Thymus (tissue), 11 donors: Measurements from ENCODE around the gene PRKCH. TPM values are rescaled to one million over a fixed set of nuclear protein-coding genes. Genes with fewer than 3 reads are reported as not detected.
A peak's percentile ranks its signal among the peaks of the same experiment; 100 is the strongest.

Experiments
- DNase-seq, 9 donors: peaks; one replicate each; pipeline ENCODE4 v3.0.0-alpha.2; 2013; ENCODE audit warnings: low spot score in 9 of 9, low read depth in 6 of 9, missing footprints in 1 of 9
- H3K27ac ChIP-seq, 2 donors: one replicate each; pipeline ENCODE4 v1.5.1; 2013; ENCODE audit warnings: control low read depth in 1 of 2, low read depth in 1 of 2, low read length in 1 of 2, mild to moderate bottlenecking in 1 of 2, moderate library complexity in 1 of 2
- H3K27me3 ChIP-seq, 2 donors: one replicate each; pipeline ENCODE4 v1.5.1; 2013; ENCODE audit warnings: low read length in 1 of 2; ENCODE audit not compliant: control insufficient read depth in 2 of 2, insufficient read depth in 1 of 2
- H3K36me3 ChIP-seq, 2 donors: one replicate each; pipeline ENCODE4 v1.5.1; 2013; ENCODE audit warnings: low read length in 1 of 2, mild to moderate bottlenecking in 1 of 2, moderate library complexity in 1 of 2; ENCODE audit not compliant: control insufficient read depth in 2 of 2, insufficient read depth in 2 of 2
- H3K4me1 ChIP-seq, 2 donors: one replicate each; pipeline ENCODE4 v1.5.1; 2013; ENCODE audit warnings: low read length in 2 of 2; ENCODE audit not compliant: control insufficient read depth in 2 of 2, insufficient read depth in 2 of 2
- H3K4me3 ChIP-seq, 2 donors: one replicate each; pipeline ENCODE4 v1.5.1; 2013; ENCODE audit warnings: low read length in 2 of 2, control low read depth in 1 of 2, mild to moderate bottlenecking in 1 of 2
- H3K9me3 ChIP-seq, 2 donors: one replicate each; pipeline ENCODE4 v1.5.1; 2013; ENCODE audit warnings: low read length in 1 of 2, mild to moderate bottlenecking in 1 of 2; ENCODE audit not compliant: control insufficient read depth in 2 of 2, insufficient read depth in 1 of 2
- WGBS: extraction: QIAGEN DNeasy Blood & Tissue Kit; methylation state at CpG from one replicate; pipeline ENCODE4 v1.1.7; 2013; 5-methylcytosine and 5-hydroxymethylcytosine counted together
- polyA plus RNA-seq: library from polyadenylated mRNA; stranded (reverse); fragments of 200-250 nt; gene quantifications from one replicate; pipeline ENCODE4 v1.2.3, GENCODE V29; 2013
- total RNA-seq: library from RNA; stranded (reverse); fragments of 120-200 nt; gene quantifications from one replicate; pipeline ENCODE4 v1.2.4, GENCODE V29; 2013
- donor health status: healthy.

PRKCH gene
- total and polyA plus RNA-seq, 2 donors, result 73.5 to 81.8 TPM

DNA sequence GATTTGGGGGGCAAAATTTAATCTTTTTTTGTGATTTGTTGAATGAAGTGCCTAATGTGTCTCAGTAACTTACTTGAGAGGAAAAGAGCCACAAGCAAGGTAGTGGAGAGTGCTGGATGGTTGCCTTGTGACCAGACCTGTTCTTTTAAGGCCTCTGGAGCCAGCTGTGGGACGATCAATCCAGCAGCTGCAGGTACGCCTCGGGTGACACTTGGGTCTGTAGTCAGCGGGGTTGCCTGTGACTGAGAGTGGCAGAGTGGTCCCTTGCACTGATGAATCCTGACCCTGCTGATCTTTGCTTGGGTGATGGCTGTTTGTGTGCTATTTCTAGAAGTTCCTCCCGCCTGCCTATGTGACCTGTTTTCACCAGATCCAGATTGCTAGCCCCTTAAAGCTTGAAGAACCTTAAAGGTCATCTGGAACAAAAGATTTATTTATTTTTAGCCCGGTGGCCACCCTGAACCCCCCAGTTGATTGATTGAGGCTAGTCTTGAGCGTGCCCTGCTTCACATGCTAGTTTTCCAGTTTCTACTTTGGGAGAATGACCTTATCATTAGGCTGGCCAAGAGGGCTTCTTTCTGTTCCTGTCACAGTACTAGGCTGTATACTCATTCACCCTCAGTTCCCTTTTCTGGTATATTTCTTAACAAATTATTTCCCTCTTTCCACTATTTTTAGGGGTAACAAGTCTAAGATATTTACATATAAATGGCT lies 23.2 kb downstream of the PRKCH start:
- peaks cover 58 to 86% of the 10 kb centered on the region in 2 donors for H3K4me1 ChIP-seq
- 88% methylated on average over 7 of the region's 7 CpGs for WGBS
- H3K27ac ChIP-seq, result peak overlapping the region; percentile 68 to 85
- H3K9me3 ChIP-seq, result no peaks in the 10 kb centered on the region
- no peak for DNase-seq
- H3K36me3 ChIP-seq, result no peaks in the 10 kb centered on the region
- H3K27me3 ChIP-seq, result no peaks in the 10 kb centered on the region
- H3K4me3 ChIP-seq, result peak overlapping the region in 1 of 2 donors; percentile 11

DNA sequence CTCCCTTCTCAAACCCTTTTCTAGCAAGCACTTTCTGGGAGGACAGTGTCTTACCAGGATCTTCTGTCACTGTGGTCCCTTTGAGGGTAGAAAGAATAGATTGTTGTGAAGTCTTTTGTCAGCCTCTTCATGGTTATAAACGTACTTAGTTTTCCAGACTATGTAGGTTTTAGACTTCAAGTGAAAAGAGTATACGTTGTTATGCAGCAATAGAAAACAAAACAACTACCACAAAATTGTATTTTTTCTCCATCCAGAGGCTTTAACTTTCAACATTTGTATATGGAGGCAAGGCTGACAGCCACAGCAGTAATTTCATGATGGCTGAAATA lies 23.7 kb downstream of the PRKCH start:
- Histone ChIP-seq H3K27me3 (no peaks in the 10 kb centered on the region), H3K4me3 (no peak overlapping the region), H3K4me1 (peaks cover 57 to 86% of the 10 kb centered on the region in 2 donors), H3K27ac (peak overlapping the region; percentile 68 to 85), H3K9me3 (no peaks in the 10 kb centered on the region), H3K36me3 (no peaks in the 10 kb centered on the region)
- no peak for DNase-seq
- 39% methylated on average over 2 of the region's 2 CpGs for WGBS

DNA sequence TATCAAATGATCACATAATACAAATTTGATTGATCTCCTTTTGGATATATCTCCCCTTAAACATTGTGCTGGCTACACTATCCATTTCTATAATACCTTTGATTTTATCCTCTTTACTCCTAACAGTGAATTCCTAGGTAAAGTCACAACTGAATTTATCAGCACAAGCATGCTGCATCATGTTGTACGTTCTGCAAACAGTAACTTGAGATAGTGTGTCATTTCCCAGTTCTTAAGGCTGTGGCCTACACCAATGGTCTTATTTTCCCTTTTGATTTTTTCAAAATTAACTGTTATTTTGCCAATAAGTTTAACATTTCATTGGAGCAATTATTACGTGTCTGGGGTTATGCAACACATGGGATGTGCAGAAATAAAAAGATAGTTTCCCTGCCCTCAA lies 24.8 kb downstream of the PRKCH start:
- no peaks in the 10 kb centered on the region for H3K36me3 ChIP-seq
- no peak for DNase-seq
- H3K9me3 ChIP-seq, result no peaks in the 10 kb centered on the region
- H3K4me1 ChIP-seq, result peaks cover 61 to 83% of the 10 kb centered on the region in 2 donors
- H3K27ac ChIP-seq, result peak overlapping the region in 1 of 2 donors; percentile 68
- H3K4me3 ChIP-seq, result no peak overlapping the region
- 84% methylated on average over 2 of the region's 2 CpGs for WGBS
- H3K27me3 ChIP-seq, result no peaks in the 10 kb centered on the region

DNA sequence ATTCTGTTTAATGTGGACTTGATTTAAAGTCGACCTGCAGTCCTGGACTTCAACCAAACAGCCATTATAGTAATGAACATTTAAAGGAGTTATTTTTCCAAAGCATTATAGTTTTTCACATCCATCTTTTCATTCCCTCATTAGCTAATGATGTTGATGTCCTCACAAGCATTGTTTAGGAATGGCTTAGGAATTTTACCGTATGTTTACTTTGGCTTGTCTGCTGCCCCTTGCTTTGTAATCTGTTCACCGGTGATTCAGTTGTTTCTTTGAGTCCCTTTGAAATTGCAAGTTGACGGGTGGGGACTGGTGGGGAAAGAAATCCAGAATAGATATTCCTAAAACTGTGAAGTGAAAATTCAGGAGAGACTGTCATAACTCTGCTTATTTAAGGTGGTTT lies 25.4 kb downstream of the PRKCH start:
- no peaks in the 10 kb centered on the region for H3K27me3 ChIP-seq
- WGBS, result 92% methylated on average over 4 of the region's 4 CpGs
- no peak overlapping the region for H3K4me3 ChIP-seq
- H3K9me3 ChIP-seq, result no peaks in the 10 kb centered on the region
- peaks cover 60 to 83% of the 10 kb centered on the region in 2 donors for H3K4me1 ChIP-seq
- DNase-seq, result no peak
- H3K27ac ChIP-seq, result peak overlapping the region in 1 of 2 donors; percentile 42
- H3K36me3 ChIP-seq, result no peaks in the 10 kb centered on the region

DNA sequence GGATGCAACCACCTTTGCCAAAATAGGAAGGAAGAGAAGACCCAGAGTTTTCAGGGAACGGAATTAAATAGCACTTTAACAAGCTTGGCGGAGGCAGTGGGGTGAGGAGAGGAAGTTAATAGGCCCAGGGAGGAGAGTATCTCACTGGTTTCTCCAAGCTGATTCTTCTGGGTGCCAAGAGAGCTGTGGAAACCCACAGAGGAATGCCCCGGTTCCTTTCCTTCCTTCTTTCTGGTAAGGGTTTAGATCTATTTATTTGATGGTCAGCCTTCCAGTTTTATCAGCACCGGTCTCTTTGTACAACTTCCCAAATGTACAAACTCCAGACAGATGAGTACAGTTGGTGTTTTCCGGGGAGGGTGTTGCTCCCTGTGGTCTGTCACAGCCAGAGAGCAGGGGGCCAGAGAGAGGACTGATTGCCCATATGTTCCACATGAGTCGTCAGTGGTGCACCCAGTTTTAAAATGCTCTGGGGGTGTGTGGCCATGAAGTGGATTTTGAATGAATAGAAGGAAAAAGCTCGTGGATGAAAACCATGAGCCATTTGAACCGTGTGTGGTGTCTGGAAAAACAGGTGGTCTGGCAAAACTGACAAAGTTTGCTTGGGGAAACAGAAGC lies 26.6 kb downstream of the PRKCH start:
- no peak overlapping the region for H3K4me3 ChIP-seq
- H3K27ac ChIP-seq, result peak overlapping the region; percentile 10 to 66
- H3K36me3 ChIP-seq, result no peaks in the 10 kb centered on the region
- H3K4me1 ChIP-seq, result peaks cover 50 to 73% of the 10 kb centered on the region in 2 donors
- WGBS, result 21% methylated on average over 8 of the region's 8 CpGs
- DNase-seq, result no peak
- H3K9me3 ChIP-seq, result no peaks in the 10 kb centered on the region
- no peaks in the 10 kb centered on the region for H3K27me3 ChIP-seq

DNA sequence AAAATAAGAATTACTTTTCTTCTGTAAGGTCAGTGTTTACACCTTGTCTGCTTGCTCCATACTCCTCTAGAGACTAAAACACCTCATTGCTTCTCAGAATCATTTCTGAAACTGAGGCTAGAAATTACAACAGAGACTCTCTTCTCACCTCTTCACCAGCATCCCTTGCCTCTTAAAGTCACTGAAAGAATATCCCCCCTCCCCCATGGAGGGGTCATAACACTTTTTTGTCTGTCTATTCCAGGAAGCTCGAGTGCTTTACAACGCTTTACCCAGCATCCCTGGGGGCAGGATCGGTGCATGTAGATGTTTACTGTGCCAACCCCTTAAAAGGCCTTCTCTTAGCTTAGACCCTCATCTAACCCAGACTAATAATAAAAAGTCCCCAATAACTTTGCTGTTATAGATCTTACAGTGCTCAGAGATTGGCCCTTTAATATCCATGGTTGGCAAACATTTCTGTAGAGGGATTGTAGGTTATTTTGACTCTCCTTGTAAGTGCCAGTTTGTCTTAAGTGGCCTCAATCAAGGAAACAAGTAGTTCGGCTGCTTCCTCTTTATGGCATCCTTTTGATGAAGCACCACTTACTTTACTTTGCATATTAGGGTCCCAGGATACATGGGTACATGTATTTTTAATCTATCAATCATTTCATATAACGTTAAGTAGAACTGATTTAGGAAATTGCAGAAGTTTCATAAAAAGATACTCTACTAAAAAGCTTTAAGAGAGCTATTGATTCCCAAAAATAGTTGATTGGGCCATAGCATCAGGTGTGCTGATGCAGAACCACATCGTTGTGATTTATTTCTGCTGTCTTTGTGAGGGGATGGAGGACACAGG lies 29.3 kb downstream of the PRKCH start:
- Histone ChIP-seq H3K4me1 (peaks cover 30 to 49% of the 10 kb centered on the region in 2 donors), H3K36me3 (no peaks in the 10 kb centered on the region), H3K27me3 (no peaks in the 10 kb centered on the region), H3K9me3 (no peaks in the 10 kb centered on the region), H3K27ac (peak overlapping the region in 1 of 2 donors; percentile 29), H3K4me3 (no peak overlapping the region)
- peak in 2 of 9 donors; percentile 44 to 72 for DNase-seq
- 21% methylated on average over 6 of the region's 6 CpGs for WGBS

DNA sequence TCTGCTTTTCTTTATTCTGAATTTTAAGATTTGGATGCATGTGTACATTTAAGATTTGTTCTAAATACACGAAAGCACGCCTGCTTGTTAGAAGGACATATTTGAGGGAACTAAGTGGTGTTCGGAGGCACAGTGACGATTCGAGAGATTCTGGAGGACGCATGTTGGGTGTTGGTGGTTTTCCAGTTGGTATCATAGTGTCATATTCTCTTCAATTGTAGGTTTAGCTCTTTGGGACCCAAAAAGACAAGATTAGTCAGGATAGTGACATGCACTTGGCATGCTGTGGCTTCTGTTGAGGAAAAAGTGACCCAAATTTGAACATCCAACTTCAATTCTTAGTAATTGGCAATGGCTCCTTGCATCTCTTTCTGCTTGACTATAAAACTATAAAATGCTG lies 30.1 kb downstream of the PRKCH start:
- no peak for DNase-seq
- Histone ChIP-seq H3K27ac (peak overlapping the region in 1 of 2 donors; percentile 29), H3K27me3 (no peaks in the 10 kb centered on the region), H3K36me3 (no peaks in the 10 kb centered on the region), H3K9me3 (no peaks in the 10 kb centered on the region), H3K4me3 (no peak overlapping the region), H3K4me1 (peaks cover 36 to 52% of the 10 kb centered on the region in 2 donors)
- WGBS, result 95% methylated on average over 6 of the region's 6 CpGs

DNA sequence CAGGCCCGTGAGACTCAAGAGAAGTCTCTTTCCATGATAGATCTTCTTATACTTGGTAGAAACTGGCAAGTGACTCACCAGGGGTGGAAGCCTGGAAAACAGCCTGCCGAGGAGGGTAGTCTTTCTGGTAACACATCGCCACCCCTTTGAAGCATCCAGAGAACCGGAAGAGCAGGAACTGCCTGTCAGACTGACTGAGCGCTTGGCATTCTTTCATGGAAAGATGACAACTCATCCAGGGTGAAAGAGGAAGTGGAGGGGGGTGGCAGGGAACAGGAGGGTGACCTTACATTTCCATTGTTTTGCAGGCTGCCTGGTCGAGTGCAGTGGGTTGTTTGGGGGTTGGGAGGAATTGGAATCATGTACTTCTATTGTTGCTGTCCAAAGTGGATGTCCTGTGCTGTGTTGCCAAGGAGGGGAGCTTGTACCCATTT lies 34.5 kb downstream of the PRKCH start:
- Histone ChIP-seq H3K27ac (no peak overlapping the region), H3K9me3 (no peaks in the 10 kb centered on the region), H3K4me3 (no peak overlapping the region), H3K4me1 (peaks cover 16 to 37% of the 10 kb centered on the region in 2 donors), H3K27me3 (no peaks in the 10 kb centered on the region), H3K36me3 (no peaks in the 10 kb centered on the region)
- 55% methylated on average over 6 of the region's 6 CpGs for WGBS
- DNase-seq, result peak in 1 of 9 donors; percentile 25

DNA sequence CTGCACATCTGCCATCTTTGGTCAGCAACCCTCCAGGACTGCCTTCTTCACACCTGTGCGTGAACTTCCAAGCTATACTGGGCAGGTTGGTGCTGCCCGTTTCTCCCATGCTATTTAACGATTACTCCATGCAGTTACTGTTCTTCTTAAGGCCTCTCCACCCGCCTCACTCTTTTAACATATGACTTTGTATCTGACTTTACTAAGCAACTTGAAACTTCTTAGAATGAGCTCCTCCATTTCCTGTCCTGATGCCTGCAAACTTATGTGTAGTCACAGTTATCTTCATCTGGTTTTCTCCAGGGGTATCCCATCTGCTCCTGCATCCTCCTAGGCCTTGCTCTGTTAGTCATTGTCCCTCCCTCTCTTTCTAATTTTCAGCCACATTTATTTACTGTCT lies 35.7 kb downstream of the PRKCH start:
- WGBS, result 81% methylated on average over 4 of the region's 4 CpGs
- no peaks in the 10 kb centered on the region for H3K9me3 ChIP-seq
- no peak overlapping the region for H3K27ac ChIP-seq
- H3K4me1 ChIP-seq, result peaks cover 8 to 28% of the 10 kb centered on the region in 2 donors
- no peaks in the 10 kb centered on the region for H3K36me3 ChIP-seq
- no peak overlapping the region for H3K4me3 ChIP-seq
- no peaks in the 10 kb centered on the region for H3K27me3 ChIP-seq
- no peak for DNase-seq
